K562 treated with DMSO at 1 percent for 12 hours (cell line): Measurements from ENCODE around the gene BBOX1. TPM values are rescaled to one million over a fixed set of nuclear protein-coding genes. Genes with fewer than 3 reads are reported as not detected.

Experiments used
- total RNA-seq: library from RNA; unstranded; fragments of 300-600 nt; gene quantifications from 2 replicates; pipeline ENCODE4 v1.2.3, GENCODE V29; 2022; ENCODE audit not compliant: insufficient read depth

Gene BBOX1, protein sequence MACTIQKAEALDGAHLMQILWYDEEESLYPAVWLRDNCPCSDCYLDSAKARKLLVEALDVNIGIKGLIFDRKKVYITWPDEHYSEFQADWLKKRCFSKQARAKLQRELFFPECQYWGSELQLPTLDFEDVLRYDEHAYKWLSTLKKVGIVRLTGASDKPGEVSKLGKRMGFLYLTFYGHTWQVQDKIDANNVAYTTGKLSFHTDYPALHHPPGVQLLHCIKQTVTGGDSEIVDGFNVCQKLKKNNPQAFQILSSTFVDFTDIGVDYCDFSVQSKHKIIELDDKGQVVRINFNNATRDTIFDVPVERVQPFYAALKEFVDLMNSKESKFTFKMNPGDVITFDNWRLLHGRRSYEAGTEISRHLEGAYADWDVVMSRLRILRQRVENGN
- total RNA-seq: not detected in 2 replicates

DNA sequence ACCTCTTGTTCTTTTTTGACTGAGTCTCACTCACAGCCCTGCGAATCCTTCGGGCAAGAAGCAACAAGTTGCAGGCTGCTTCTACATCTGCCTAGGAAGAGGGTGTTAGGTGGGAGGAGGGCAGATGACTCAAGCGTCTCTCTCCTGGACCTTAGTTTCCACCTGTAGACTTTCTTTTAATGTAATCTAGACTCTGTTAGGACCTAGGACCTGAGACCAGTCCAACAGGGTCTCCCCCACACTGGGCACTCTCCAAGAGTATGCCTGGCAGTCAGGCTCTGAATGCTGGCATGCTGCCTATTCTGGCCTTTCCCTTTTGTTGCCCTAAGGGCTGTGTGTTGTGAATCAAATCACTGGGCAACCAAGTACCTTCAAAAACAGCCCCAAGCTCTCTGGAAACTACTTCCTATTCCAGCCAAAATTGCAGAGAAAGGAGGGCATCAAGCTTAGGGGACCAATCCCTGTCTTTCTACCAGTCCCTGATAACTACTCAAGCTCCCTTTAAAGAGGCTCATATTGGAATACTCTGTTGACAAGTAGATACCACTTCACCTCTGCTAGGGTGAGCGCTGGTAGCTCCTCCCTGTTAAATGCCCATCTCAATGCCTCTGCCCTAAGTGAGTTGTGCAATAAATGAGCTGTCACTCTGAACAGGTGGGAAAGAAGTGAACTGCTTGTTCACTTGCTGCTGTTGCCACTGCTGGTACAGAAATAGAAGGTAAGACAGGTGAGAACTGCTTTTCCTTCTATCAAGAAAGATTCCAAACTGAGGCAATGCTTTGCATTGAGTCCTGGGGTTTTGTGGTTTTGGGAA lies at the start of gene BBOX1:
TSS of gene BBOX1 (plus strand) at position 514 of the 814 bp plus-strand sequence. CDS start 14,616 bp downstream, outside the sequence.

GRCh38 chr11:26993965-26994457 lies 46.6 kb upstream of the BBOX1 start, which contains the start of gene FIBIN:
Gene FIBIN, plus strand, starts transcription at chr11:26994112. Its CDS starts 415 bp downstream, at chr11:26994527.

Other genes starting within 250 kb of the BBOX1 start
- gene FIBIN, start 46.7 kb upstream of the BBOX1 start, total RNA-seq: not detected in 2 replicates